Loucy (cell line): ENCODE measurements around the gene GRPEL2.

ENCODE experiments used
- CTCF ChIP-seq: fragments of 200-600 bp; sonication (generic); conservative IDR thresholded peaks from 2 replicates; pipeline ENCODE4 v1.5.1; 2014; ENCODE audit warnings: mild to moderate bottlenecking, antibody characterized with exemption, low read length
- EZH2phosphoT487 ChIP-seq: fragments of 200-600 bp; IDR thresholded peaks from 2 replicates; pipeline ENCODE4 v1.6.1; 2018; ENCODE audit warnings: antibody characterized with exemption, mild to moderate bottlenecking, moderate library complexity, borderline replicate concordance

GRCh38 chr5:149298163-149298562, 47.1 kb upstream of the GRPEL2 start:
- TF ChIP-seq CTCF = no peak
- no peak for TF ChIP-seq EZH2phosphoT487
